Hypothalamus (tissue), 51 donors: Measurements from ENCODE around the gene OR10H5.
A peak's percentile ranks its signal among the peaks of the same experiment; 100 is the strongest.
"Not testable (repeated sequence)": the region's sequence is repeated elsewhere in the genome, so short reads cannot be mapped to it uniquely, and the experiment has no call there.

Experiments
- DNase-seq, 51 donors: peaks; one replicate each; lab custom pipeline; 2025; lab: John Stamatoyannopoulos, UW

The OR10H5 gene, protein sequence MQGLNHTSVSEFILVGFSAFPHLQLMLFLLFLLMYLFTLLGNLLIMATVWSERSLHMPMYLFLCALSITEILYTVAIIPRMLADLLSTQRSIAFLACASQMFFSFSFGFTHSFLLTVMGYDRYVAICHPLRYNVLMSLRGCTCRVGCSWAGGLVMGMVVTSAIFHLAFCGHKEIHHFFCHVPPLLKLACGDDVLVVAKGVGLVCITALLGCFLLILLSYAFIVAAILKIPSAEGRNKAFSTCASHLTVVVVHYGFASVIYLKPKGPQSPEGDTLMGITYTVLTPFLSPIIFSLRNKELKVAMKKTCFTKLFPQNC

DNA sequence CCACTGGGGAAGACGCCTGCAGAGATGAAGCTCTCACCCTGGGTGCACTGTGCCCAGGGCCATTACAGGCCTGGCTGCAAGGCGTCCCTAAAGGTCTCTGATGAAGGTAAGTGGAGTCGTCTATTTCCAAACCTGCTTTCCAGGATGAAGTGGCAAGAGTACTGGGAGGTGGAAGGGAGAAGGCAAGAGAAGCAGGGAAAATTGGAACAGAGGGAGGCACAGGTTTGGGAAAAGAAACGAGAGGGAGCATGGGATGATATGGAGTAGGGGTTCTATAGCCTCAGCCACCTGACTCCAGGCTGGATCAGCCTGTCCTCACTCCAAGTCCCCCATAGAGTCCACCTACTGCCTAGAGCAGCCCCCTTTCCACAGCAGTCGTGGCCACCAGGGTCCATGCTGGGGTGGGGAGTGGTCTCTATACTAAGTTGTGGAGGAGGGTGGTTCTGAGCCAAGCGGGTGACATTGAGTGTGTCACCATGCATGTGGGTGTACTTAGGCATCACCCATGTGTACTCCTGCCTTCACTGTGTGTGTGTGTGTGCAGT lies at the start of gene OR10H5:
TSS of gene OR10H5 (plus strand) at position 51 of the 545 bp plus-strand sequence. CDS start 6,388 bp downstream, outside the sequence.
- DNase-seq = no peak

DNA sequence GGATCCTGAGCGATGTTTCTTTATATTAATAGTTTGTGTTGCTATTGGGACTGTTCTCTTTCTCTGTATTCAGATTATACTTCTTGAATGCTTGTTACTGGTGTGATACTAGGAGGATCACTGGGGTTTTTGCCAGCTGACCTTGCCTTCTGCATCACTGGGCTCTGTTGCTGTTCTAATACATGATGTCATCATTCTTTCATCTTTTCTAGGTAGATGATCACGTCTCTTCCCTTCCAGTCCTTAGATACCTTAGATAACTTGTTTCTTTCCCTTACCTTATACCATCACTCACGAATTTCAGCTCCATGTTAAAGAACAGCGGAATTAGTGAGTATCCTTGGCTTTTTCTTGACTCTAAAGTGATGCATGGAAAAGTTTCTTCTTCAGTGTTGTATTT lies 49.7 kb upstream of the OR10H5 start, which contains the start of gene OR10H3:
TSS of gene OR10H3 (plus strand) at position 264 of the 400 bp plus-strand sequence. CDS start 3,408 bp downstream, outside the sequence.
- DNase-seq = no peak

DNA sequence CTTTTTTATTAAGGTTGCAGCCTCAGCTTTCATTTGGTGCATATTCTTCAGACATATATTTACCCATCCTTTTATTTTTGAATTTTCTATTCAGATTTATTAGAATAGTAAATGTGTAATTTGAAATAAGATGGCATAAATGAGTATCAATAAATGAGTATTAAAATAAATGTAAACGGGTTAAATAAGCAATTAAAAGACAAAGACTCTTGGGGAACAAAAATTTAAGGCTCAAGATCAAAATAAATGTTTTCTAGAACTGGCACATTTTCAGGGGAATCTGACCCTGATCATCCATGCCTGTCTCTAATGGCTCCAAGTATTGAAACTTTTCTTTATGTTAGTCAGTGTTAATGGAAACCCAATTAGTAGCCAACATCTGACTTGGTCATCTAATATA lies 46.7 kb upstream of the OR10H5 start:
- no peak for DNase-seq

DNA sequence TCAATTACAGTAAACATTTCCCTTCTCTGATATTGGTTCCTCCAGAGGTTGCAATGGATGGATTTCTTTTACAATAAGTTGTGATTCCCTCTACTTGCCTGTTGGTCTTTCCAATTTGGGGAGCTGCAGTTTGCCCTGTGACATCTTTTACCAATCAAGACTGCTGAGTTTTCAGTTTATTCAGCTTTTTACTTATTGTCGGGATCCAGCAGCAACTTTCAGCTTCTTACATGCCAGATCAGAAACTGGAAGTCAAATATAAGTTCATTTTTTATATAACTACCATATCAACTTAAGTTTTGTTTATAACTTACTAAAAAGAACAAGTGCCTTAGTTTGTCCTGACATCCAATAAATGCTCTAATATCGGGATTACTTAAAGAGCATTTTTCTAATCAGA lies 39.2 kb upstream of the OR10H5 start:
- no peak for DNase-seq

DNA sequence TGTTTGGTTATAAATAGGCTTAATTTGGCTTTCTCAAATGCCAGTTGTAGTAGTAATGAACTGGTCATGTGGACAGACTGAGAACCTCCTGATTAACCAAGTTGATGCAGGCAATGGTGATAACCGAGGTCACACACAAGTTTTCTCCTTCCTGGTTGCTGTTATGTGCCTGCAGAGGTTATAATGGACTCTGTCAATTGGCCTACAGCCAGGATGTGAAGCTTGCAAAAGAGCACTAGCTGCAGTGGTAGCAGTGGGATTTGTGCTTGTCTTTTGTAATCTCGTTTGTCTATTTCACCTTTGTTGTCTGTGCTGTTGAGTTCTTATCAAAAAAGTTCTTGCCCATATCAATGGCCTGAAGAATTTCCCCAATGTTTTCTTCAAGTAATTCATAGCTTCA lies 29.1 kb upstream of the OR10H5 start:
- no peak for DNase-seq

DNA sequence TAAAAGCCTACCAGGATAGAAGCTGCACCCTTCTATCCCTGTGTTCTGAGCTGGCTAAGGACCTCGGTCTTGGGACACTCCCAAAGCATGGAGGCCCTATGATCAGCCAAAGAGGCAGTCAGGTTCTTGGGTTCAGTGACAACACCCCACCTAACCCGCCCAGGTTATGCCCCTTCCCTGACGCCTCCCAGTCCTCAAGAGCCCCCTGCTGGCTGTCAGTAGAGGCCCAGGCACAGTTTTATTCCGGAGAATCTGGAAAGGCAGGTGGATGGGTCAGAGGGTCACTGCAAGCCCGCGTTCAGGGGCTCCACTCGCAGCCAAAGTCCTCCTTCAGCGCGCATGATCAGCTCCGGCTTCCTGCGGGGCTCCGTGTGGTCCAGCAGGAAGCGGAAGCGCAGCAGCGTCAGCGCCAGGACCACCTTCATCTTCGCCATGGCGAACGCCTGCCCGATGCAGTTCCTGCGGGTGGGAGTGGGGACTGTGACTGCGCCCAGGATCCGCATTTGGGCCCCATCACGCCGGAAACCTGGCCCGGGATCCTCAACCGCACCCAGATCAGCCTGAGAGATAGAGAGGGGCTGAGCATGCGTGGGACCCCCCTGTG lies 27.4 kb upstream of the OR10H5 start:
- no peak for DNase-seq

DNA sequence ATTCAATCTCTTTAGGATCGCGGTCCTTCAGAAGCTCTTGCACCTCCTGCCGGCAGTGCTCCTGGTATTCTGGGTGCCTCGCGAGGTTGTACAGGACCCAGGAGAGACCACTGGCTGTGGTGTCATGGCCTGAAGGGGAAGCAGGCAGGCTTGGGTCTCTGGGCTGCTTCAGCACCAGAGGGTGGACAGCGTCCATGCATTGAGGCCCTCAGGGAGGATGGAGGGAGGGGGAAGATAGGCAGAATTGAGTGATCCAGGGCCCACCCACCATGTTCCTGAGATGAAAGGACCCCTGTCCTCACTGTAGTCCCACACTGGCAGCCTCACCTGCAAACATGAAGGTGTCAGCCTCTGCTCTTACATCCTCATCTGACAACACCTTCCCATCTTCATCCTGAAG lies 17.9 kb upstream of the OR10H5 start:
- DNase-seq = no peak

DNA sequence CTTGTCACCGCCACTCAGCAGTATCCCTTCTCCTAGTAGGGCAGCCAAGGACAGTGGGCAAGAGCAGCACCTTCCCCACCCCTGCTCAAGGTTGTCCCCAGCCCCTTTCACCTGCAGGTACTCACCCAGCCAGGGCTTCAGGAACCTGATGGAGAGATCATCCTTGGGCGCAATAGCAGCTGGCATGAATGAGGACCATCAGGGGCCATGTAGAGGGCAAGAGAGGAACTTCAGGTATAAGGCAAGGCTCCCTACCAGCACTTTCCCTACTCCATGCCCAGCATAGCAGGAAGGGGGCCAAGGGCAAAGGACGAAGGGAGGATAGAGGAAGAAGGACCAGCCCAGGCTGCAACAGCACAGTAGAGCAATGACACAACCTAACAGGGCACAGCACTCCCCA lies 13.3 kb upstream of the OR10H5 start:
- DNase-seq = not testable (repeated sequence)

DNA sequence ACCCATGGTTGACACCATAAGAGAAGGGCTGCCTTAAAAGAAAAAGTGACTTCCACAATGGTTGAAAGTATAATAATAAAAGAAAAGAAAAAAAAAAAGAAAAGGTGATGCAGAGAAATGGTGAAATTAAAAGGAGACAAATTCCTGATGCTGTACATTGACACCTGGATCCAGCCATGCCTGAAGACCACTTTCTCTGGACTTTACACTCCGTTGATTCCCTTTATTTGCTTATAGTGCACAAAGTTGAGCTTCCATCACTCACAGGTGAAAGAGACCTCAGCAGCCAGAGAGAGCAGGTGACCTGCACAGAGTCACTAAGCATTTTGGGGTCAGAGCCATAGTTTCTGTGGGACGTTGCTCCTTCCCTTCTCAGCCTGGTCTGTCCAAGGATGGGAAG lies 12.2 kb upstream of the OR10H5 start:
- DNase-seq = no peak

DNA sequence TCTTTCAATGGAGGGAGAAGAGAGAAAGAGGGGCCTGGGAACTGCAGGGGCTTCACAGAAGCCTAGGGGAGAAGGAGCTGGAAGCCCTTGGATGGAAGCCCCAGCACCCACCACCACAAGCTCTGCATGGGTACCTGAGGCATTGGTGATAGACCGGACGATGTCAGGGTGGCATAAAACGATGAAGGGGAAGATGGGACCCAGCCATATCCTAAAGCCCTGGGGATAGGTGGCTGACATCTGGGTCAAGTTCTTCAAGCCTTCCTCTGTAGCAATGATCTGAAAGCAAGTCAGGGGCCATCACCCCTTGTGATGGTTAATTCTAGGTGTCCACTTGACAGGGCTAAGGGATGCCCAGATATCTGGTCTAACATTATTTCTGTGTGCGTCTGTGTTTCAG lies 11.2 kb upstream of the OR10H5 start:
- no peak for DNase-seq

DNA sequence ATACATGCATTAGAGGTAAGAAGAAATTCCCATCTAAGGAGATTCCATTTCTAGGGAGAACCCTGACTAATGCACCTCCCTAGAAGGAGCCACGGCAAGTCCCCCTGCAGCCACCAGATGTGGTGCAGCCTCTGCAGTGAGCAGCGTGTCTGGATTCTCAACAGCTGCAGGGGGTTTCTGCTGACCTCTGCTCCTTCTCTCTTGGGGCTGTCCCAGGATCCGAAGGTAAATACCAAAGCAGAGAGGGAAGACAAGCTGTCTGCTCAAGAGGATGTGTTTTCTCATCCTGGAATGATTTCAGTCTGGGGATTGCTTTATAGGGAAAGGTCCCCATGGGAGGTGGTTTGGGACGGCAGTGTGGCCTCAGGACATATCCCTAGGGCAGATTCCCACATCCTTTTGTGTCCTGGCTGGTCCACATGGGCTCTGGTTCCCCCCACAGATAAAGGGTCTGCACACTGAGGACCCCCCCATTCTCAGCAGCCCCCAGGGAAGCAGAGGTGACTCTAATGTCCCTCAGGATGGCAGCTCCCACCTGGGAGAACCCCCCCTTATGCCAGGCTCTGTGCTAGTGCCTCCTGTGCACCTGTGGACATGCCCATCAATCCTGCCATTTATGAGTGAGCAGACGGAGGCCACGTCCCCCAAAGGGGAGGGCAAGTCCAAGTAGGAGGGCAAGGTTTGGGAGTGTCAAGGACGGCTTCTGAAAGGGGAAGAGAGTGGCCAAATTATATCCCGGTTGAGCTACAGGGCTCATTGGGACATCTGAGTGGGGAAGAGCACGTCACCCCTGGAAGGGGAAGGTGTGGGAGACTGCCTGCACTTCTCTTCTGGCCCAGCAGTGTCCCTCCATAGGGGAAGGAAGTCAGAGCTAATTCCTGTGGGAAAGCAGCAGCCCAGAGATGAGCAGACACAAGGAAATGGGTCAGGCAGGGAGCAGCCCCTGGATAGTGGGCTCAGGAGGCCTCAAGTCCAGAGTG lies 10.2 kb upstream of the OR10H5 start:
- no peak for DNase-seq

DNA sequence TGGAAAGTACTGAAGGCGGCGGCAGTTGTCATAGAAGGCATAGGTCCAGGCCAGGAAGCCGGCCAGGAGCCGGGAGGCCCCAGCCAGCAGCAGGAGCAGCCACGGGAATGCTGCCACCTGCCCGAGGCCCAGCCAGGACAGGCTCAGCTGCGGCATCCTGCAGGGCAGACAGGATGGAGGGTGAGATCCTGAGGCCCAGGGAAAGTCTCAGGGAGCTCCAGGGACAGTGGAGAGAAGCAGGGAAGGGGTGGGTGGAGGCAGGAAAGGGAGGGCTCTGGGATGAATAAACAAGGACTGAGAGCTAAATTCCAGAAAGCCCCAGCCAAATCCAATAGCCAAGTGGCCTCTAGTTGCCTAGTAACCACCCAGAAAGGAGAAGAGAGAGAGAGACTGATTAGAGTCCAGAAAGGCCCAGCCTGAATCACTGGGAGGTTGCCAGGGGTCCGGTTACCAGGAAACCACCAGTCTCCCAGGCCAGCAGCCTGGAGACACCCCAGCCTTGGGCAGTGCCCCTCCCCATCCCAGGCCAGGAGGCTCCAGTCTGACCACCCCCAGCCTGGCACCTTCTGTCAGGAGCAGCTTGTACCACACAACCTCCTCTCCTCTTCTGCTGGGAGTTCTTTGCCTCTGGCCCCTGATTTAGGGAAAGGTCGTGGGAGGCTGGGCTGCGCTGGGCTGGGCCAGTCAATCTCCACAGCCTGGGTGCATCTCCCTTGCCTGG lies 7.5 kb upstream of the OR10H5 start:
- DNase-seq = peak in 50 of 51 donors; percentile 16 to 95 (median 80)

DNA sequence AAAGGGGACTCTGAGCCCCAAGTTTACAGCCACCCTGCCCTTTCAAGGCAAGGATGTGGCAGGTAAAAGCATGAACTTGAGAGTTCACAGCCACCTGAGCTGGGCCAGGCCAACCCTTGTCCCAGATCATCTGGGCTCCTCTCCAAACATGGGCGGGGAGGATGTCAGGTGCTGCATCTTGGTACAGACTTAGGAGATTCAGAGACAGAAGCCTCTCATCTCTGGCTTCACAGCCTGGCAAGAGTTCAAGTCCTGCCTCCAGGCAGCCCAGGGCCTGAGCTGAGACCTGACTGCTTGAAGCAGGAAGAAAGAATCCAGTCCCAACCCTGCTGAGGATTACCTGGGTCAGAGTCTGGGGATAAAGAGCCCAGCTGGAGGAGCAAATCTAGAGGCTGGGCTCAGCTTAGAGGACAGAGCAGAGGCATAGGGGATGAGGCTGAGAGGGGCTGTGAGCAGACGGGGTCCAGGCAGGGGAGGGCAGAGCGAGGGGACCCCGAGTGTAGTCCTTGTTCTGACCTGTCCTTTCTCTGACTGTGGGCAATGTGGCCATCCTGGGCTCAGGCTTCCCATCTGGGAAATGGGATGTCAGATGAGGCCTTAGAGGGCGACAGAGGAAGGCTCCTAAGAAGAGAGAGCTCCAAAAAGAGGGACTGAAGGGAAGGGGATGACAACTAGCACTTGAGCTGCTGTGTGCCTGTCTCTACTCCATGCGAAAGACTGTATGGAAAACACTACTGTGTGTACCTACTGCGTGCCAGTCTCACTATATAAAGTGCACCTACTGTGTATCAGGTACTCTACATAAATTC lies 6.6 kb upstream of the OR10H5 start:
- peak in 17 of 51 donors; percentile 4 to 64 (median 28) for DNase-seq

DNA sequence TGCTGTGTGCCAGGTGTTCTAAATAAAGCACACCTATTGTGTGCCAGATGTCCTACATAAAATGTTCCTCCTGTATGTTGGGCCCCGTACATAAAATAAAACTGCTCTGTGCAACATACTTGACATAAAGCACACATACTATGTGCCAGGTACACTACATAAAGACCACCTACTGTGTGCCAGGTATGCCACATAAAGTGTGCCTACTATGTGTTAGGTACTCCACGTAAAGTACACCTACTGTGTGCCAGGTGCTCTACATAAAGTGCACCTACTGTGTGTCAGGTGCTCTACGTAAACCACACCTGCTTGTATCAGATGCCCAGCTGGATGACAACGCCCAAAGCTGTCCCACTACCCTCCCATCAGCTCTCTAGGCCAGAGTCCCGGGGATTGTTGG lies 5.8 kb upstream of the OR10H5 start:
- no peak for DNase-seq

DNA sequence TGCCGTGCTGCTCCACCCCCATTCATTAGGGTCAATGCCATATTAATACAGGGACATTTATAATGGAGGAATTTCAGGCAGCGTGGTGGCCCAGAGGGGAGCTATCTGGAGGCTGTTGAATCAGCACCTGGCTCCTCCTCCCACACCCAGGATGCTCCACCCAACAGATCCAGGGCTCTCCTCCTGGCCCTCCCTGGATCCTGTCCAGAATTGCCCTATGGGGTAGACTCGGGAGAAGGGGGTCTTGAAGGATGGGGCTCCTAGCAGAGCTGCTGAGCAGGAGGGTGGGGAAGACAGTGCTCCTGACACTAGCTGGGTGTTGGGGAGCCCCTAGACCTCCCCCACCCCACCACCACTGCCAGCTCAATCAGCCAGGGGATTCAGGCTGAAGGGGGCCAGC lies 5.2 kb upstream of the OR10H5 start:
- no peak for DNase-seq

DNA sequence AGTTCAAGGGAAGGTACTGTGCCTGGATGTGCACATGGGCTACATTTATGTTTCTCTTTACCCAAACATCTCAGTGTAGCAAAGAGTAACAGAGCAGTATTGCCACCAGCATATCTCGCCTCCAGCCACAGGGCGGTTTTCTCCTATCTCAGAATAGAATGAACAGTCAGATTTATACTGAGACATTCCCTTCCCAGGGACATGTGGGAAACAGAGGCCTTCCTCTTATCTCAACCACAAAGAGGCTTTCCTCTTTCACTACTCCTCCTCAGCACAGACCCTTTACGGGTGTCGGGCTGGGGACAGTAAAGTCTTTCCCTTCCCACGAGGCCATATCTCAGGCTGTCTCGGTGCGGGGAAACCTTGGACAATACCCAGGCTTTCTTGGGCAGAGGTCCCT lies 4.6 kb upstream of the OR10H5 start:
- DNase-seq = peak in 2 of 51 donors; percentile 4 to 15

DNA sequence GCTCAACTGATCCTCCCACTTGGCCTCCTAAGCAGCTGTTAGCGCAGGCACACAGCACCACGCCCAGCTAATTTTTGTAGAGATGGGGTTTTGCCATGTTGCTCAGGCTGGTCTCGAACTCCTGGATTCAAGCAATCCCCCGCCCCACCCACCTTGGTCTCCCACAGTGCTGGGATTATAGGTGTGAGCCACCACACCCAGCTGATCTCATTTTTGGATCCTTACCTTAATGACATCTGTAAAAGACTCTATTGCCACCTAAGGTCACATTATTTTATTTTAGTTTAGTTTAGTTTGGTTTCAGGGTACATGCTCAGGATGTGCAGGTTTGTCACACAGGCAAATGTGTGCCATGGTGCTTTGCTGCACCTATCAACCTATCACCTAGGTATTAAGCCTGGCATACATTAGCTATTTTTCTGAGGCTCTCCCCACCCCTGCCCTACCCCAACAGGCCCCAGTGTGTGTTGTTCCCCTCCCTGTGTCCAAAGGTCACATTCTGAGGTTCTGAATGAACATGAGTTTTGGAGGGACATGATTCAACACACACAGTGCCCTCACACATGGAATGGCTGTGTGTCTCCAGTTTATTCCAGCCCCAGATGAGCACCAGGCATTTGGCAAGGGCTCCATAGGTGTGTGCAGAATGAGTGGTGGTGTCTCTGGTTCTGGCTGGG lies 1.3 kb downstream of the OR10H5 start:
- no peak for DNase-seq

DNA sequence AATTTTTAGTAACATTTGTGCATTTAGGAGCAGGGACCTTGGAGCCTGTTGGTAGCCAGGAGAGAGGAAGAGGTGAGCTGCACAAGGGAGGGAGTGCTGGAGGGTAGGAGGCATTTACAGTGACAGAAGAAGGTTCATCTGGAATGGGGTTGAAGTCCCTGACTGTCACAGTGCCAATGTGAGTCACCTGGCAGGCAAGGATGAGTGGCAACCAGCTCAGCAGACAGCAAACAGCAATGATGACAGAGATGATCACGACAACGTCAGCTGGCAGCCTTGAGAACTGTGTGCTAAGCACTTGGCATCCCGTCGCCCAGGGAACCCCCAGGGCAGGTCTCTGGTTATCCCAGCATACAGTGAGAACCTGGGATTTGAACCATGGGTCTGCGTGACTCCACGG lies 2.6 kb downstream of the OR10H5 start:
- DNase-seq = peak in 1 of 51 donors; percentile 22

DNA sequence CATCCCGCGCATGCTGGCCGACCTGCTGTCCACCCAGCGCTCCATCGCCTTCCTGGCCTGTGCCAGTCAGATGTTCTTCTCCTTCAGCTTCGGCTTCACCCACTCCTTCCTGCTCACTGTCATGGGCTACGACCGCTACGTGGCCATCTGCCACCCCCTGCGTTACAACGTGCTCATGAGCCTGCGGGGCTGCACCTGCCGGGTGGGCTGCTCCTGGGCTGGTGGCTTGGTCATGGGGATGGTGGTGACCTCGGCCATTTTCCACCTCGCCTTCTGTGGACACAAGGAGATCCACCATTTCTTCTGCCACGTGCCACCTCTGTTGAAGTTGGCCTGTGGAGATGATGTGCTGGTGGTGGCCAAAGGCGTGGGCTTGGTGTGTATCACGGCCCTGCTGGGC lies 6.8 kb downstream of the OR10H5 start:
- not testable (repeated sequence) for DNase-seq
